Mammary epithelial cell (primary cell): ENCODE measurements around the gene FNDC11.

ENCODE experiments used
- CTCF ChIP-seq, 2 donors: IDR thresholded peaks in 1 of 2; conservative IDR thresholded peaks in 1 of 2; 2 replicates each; pipeline ENCODE4 v1.5.1; 2011 to 2012; ENCODE audit warnings: inconsistent platforms in 2 of 2, low read length in 2 of 2, mild to moderate bottlenecking in 2 of 2, control low read depth in 1 of 2, low read depth in 1 of 2; ENCODE audit not compliant: insufficient read depth in 1 of 2; ENCODE audit errors: extremely low read depth in 1 of 2
- EZH2 ChIP-seq: IDR thresholded peaks from 2 replicates; pipeline ENCODE4 v1.6.1; 2012; ENCODE audit warnings: low read length, inconsistent platforms, borderline replicate concordance

- TF ChIP-seq CTCF (conservative IDR thresholded peaks at IDR 0.05 in 1 of 2, IDR thresholded peaks at IDR 0.05 in 1 of 2; ENCODE audit: extremely low read depth in 1 of 2, insufficient read depth in 1 of 2, low read depth in 1 of 2, low read length in 2 of 2) (no peak), EZH2 (no peak)
Observed at GRCh38 chr20:63542031-63542559, 11.9 kb upstream of the FNDC11 start.
